Upper lobe of right lung (tissue), 1 donor: Measurements from ENCODE around the gene FAM20B. TPM values are rescaled to one million over a fixed set of nuclear protein-coding genes. Genes with fewer than 3 reads are reported as not detected.

ENCODE experiments used
- ATAC-seq: fragments of 200-7000 bp; cut with Tn5 transposase; one replicate; pipeline ENCODE4 v1.9.1; 2020; ENCODE audit warnings: mild to moderate bottlenecking, moderate library complexity
- DNase-seq: peaks from one replicate; pipeline ENCODE4 v3.0.0-alpha.2; 2020
- H3K27ac ChIP-seq: fragments of 200-600 bp; one replicate; pipeline ENCODE4 v1.8.0; 2022
- H3K27me3 ChIP-seq: fragments of 200-600 bp; one replicate; pipeline ENCODE4 v1.8.0; 2022; ENCODE audit warnings: mild to moderate bottlenecking
- H3K36me3 ChIP-seq: fragments of 200-600 bp; one replicate; pipeline ENCODE4 v1.8.0; 2022
- H3K4me1 ChIP-seq: fragments of 200-600 bp; one replicate; pipeline ENCODE4 v1.8.0; 2022
- H3K4me3 ChIP-seq: fragments of 200-600 bp; one replicate; pipeline ENCODE4 v1.8.0; 2022; ENCODE audit warnings: mild to moderate bottlenecking
- H3K9me3 ChIP-seq: fragments of 200-600 bp; one replicate; pipeline ENCODE4 v1.8.0; 2022
- CTCF ChIP-seq: fragments of 200-600 bp; IDR thresholded peaks from one replicate; pipeline ENCODE4 v1.8.0; 2022; ENCODE audit warnings: antibody characterized with exemption
- intact Hi-C: fragments of 100-400 bp; cut with DNase I; formaldehyde crosslinking; loops from one replicate; pipeline ENCODE4 v1.11.0; 2022
- total RNA-seq: library from RNA; stranded (reverse); fragmentation: NEBNext Ultra II Directional; extraction: Animal tissue kit (Norgen Biotek cat#: 25700); gene quantifications from one replicate; pipeline ENCODE4 v1.2.1, GENCODE V29; 2021
- donor health status: DM: no; HTN: yes; CAD: no; lungs with severe emphysema.

FAM20B gene
- total RNA-seq, 1 donor from 2014 or later, result 44.0 TPM

DNA sequence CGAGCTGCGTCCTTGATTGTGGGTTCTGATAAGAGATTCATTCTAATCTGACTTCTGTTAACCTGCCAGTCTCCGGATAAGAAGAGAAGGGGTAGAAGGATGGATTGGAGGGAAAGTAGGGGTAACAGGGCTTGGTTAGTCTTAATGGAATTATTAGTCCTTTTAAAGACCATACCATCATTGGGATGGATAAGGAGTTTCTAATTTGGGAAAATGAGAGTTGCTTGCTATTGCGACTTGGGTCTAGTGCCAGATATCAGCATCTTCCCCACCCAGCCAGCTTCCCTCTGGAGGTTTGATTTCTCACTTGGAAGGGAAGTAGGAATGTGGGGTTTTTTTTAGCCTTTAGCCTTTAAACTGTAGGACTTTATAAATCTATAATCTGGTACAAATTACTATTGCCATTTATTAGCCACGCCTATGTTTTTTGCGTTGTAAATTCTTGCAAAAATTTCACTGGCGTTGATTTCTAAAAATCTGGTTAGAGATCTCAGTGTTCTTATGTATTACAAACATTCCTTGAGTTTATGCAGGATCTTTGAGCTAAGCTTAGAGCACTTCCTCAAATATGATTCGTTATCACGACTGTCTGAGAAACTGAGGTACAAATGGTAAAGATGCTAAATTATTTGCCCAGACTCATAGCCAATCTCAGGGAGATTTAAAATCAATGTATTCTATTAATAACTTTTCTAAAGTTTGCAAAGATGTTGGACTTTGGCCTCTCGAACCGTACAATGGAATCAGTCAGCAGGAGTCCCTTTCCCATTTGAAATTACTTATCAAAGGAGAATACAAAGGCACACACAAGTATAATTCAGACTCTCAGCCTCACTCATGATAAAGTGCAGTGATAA is 1.3 kb downstream of the FAM20B start:
- ATAC-seq (no peak), DNase-seq (no peak)
- Histone ChIP-seq H3K36me3 (no peaks in the 10 kb centered on the region), H3K9me3 (no peaks in the 10 kb centered on the region), H3K27me3 (no peaks in the 10 kb centered on the region), H3K27ac (peak overlapping the region; percentile 96), H3K4me3 (peak overlapping the region; percentile 94), H3K4me1 (peaks cover 18% of the 10 kb centered on the region)
- intact Hi-C loops, result no loop called here
- no peak for TF ChIP-seq CTCF

GRCh38 chr1:179029321-179029759 is 3.6 kb downstream of the FAM20B start:
- no peaks in the 10 kb centered on the region for H3K9me3 ChIP-seq
- H3K27ac ChIP-seq, result no peak overlapping the region
- peaks cover 32% of the 10 kb centered on the region for H3K4me1 ChIP-seq
- TF ChIP-seq CTCF, result no peak
- no peaks in the 10 kb centered on the region for H3K27me3 ChIP-seq
- no peak overlapping the region for H3K4me3 ChIP-seq
- intact Hi-C loops, result no loop called here
- H3K36me3 ChIP-seq, result no peaks in the 10 kb centered on the region
- no peak for DNase-seq
- no peak for ATAC-seq

- DNase-seq (no peak), ATAC-seq (no peak)
- intact Hi-C loops, result no loop called here
- H3K36me3 ChIP-seq, result no peaks in the 10 kb centered on the region
- no peak overlapping the region for H3K27ac ChIP-seq
- peaks cover 38% of the 10 kb centered on the region for H3K4me1 ChIP-seq
- no peaks in the 10 kb centered on the region for H3K27me3 ChIP-seq
- no peak for TF ChIP-seq CTCF
- H3K4me3 ChIP-seq, result no peak overlapping the region
- no peaks in the 10 kb centered on the region for H3K9me3 ChIP-seq
Measured at GRCh38 chr1:179030130-179030529, 4.4 kb downstream of the FAM20B start.

DNA sequence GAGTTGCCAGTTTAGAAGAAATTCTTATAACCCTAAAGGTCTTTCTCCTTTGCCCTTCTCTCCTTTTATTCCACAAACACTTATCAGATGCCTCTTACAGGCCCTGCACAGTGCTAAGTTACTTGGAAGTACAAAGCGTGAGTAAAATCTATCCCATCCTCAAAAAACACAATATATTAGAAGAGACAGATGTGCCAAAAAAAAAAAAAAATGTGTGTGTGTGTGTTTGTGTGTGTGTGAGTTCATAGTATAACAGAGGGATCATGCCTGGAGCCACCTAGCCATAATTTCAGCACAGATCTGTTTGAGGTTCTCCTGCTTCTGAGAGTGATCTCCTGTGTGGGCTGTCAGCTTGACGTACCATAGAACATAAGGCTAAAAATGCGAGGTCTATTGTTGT is 5.0 kb downstream of the FAM20B start:
- no peak overlapping the region for H3K27ac ChIP-seq
- intact Hi-C loops, result no loop called here
- no peaks in the 10 kb centered on the region for H3K9me3 ChIP-seq
- no peaks in the 10 kb centered on the region for H3K36me3 ChIP-seq
- H3K27me3 ChIP-seq, result no peaks in the 10 kb centered on the region
- peaks cover 37% of the 10 kb centered on the region for H3K4me1 ChIP-seq
- H3K4me3 ChIP-seq, result no peak overlapping the region
- no peak for TF ChIP-seq CTCF
- DNase-seq (no peak), ATAC-seq (no peak)

- no peak for TF ChIP-seq CTCF
- Histone ChIP-seq H3K4me1 (peaks cover 37% of the 10 kb centered on the region), H3K36me3 (no peaks in the 10 kb centered on the region), H3K27ac (no peak overlapping the region), H3K4me3 (no peak overlapping the region), H3K27me3 (no peaks in the 10 kb centered on the region), H3K9me3 (no peaks in the 10 kb centered on the region)
- intact Hi-C loops, result no loop called here
- DNase-seq, result no peak
- ATAC-seq, result no peak
Measured at GRCh38 chr1:179031284-179031683, 5.6 kb downstream of the FAM20B start.
